ENCODE measurements around the gene NAALADL2. TPM values are rescaled to one million over a fixed set of nuclear protein-coding genes. Genes with fewer than 3 reads are reported as not detected.

The NAALADL2 gene
- total and polyA plus RNA-seq, 2 of the 13 experiments (the other 11 are each of a cell fraction or from before 2014, with no cell fraction given), result 0.08 TPM; not detected in 1

DNA sequence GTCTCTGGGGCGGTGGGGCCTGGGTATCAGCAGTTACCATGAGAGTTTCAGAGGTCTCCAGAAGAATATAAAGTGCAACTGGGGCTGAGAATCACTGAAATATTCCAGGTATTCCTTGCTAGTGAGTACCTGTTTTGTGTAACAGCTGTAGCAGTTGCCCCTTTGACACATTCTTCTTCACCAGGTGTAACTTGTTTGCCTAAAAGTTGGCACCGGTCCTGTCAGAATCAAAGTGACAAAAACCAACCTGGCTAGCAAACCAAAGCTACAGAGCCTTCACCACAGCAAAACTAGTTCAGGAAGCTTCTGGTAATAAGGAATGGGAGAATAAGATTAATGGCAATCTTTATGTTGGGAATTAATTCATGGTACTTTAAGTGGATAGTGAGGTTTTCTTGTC, 296.0 kb downstream of the NAALADL2 start:
- FAIRE-seq, result no peak
- intact Hi-C loops (cut with micrococcal nuclease; ENCODE audit: unreplicated experiment) (no loop called here), in situ Hi-C loops (cut with HindIII; ENCODE audit: extremely low pct_ligation_motif_present, low pct_unique_long_range_greater_than_20kb) (no loop called here)
- no peaks in the 10 kb centered on the region for H3K79me2 ChIP-seq (ENCODE audit: insufficient read depth, low read length)
- H2AFZ ChIP-seq (ENCODE audit: low read length), result no peak overlapping the region
- no peaks in the 10 kb centered on the region for H3K36me3 ChIP-seq (replicated peaks in 1 of 2; ENCODE audit: control insufficient read depth in 1 of 2, insufficient read depth in 2 of 2, low read length in 2 of 2)
- 0% methylated on average over 2 of the region's 2 CpGs for WGBS (ENCODE audit: low lambda C conversion rate)
- BruUV-seq (replicated peaks), result no TSS peak
- H4K20me1 ChIP-seq (ENCODE audit: insufficient read depth, low read length), result no peaks in the 10 kb centered on the region
- ChIA-PET CTCF (ENCODE audit: low intra/inter-chr PET ratio, low total read pairs) (no interaction called here), POLR2A (no interaction called here)
- H3K4me1 ChIP-seq (ENCODE audit: insufficient read depth, low read length), result no peaks in the 10 kb centered on the region
- H3K27ac ChIP-seq (ENCODE audit: extremely low read length, insufficient read depth, low read length), result no peak overlapping the region
- TF ChIP-seq ZC3H13 (CRISPR knock-in tag; IDR thresholded peaks at IDR 0.05) (no peak), HES4 (CRISPR knock-in tag; IDR thresholded peaks at IDR 0.05; ENCODE audit: borderline replicate concordance) (no peak), PRDM4 (CRISPR knock-in tag; IDR thresholded peaks at IDR 0.05; ENCODE audit: borderline replicate concordance) (no peak), MEIS1 (CRISPR knock-in tag; IDR thresholded peaks at IDR 0.05; ENCODE audit: borderline replicate concordance) (no peak)
- no peak for ATAC-seq
- H3K4me2 ChIP-seq (ENCODE audit: low read depth, low read length), result no peak overlapping the region
- no peak for DNase-seq (ENCODE audit: low spot score)
- no peaks in the 10 kb centered on the region for H3K9me3 ChIP-seq (ENCODE audit: low read length)
- no peak overlapping the region for H3K9ac ChIP-seq (ENCODE audit: insufficient read depth, low read depth, low read length)
- H3K4me3 ChIP-seq (replicated peaks in 1 of 3; ENCODE audit: insufficient read depth in 1 of 3, low read depth in 2 of 3, low read length in 3 of 3), result no peak overlapping the region
- H3K27me3 ChIP-seq (ENCODE audit: control insufficient read depth in 1 of 2, insufficient read depth in 2 of 2, low read length in 2 of 2), result no peaks in the 10 kb centered on the region; a peak in 1 of 5 replicates

- Histone ChIP-seq H3K9ac (ENCODE audit: insufficient read depth, low read depth, low read length) (no peak overlapping the region), H3K27ac (ENCODE audit: extremely low read length, insufficient read depth, low read length) (no peak overlapping the region), H3K4me1 (ENCODE audit: insufficient read depth, low read length) (no peaks in the 10 kb centered on the region), H3K4me3 (replicated peaks in 1 of 3; ENCODE audit: insufficient read depth in 1 of 3, low read depth in 2 of 3, low read length in 3 of 3) (no peak overlapping the region), H2AFZ (ENCODE audit: low read length) (no peak overlapping the region), H3K36me3 (replicated peaks in 1 of 2; ENCODE audit: control insufficient read depth in 1 of 2, insufficient read depth in 2 of 2, low read length in 2 of 2) (no peaks in the 10 kb centered on the region), H3K4me2 (ENCODE audit: low read depth, low read length) (no peak overlapping the region), H4K20me1 (ENCODE audit: insufficient read depth, low read length) (no peaks in the 10 kb centered on the region; the same call in 1 of the 2 replicates), H3K79me2 (ENCODE audit: insufficient read depth, low read length) (no peaks in the 10 kb centered on the region), H3K9me3 (ENCODE audit: low read length) (no peaks in the 10 kb centered on the region), H3K27me3 (ENCODE audit: control insufficient read depth in 1 of 2, insufficient read depth in 2 of 2, low read length in 2 of 2) (no peaks in the 10 kb centered on the region; a peak in 1 of 5 replicates)
- in situ Hi-C loops (cut with HindIII; ENCODE audit: extremely low pct_ligation_motif_present, low pct_unique_long_range_greater_than_20kb) (no loop called here), intact Hi-C loops (cut with micrococcal nuclease; ENCODE audit: unreplicated experiment) (no loop called here)
- BruUV-seq (replicated peaks), result no TSS peak
- ChIA-PET CTCF (ENCODE audit: low intra/inter-chr PET ratio, low total read pairs) (no interaction called here), POLR2A (no interaction called here)
- FAIRE-seq, result no peak
- no peak for TF ChIP-seq PHB2 (IDR thresholded peaks at IDR 0.05; ENCODE audit: partially characterized antibody)
- TF ChIP-seq, protein P1, sequence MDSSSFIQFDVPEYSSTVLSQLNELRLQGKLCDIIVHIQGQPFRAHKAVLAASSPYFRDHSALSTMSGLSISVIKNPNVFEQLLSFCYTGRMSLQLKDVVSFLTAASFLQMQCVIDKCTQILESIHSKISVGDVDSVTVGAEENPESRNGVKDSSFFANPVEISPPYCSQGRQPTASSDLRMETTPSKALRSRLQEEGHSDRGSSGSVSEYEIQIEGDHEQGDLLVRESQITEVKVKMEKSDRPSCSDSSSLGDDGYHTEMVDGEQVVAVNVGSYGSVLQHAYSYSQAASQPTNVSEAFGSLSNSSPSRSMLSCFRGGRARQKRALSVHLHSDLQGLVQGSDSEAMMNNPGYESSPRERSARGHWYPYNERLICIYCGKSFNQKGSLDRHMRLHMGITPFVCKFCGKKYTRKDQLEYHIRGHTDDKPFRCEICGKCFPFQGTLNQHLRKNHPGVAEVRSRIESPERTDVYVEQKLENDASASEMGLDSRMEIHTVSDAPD (CRISPR knock-in tag; IDR thresholded peaks at IDR 0.05), result no peak
- TF ChIP-seq, protein P2, sequence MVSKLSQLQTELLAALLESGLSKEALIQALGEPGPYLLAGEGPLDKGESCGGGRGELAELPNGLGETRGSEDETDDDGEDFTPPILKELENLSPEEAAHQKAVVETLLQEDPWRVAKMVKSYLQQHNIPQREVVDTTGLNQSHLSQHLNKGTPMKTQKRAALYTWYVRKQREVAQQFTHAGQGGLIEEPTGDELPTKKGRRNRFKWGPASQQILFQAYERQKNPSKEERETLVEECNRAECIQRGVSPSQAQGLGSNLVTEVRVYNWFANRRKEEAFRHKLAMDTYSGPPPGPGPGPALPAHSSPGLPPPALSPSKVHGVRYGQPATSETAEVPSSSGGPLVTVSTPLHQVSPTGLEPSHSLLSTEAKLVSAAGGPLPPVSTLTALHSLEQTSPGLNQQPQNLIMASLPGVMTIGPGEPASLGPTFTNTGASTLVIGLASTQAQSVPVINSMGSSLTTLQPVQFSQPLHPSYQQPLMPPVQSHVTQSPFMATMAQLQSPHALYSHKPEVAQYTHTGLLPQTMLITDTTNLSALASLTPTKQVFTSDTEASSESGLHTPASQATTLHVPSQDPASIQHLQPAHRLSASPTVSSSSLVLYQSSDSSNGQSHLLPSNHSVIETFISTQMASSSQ (IDR thresholded peaks at IDR 0.05; ENCODE audit: low read depth), result no peak
- TF ChIP-seq, protein P2 (CRISPR knock-in tag; IDR thresholded peaks at IDR 0.05; ENCODE audit: borderline replicate concordance), result no peak
- no peak for TF ChIP-seq KLF6 (CRISPR knock-in tag; IDR thresholded peaks at IDR 0.05)
- no peak for DNase-seq (ENCODE audit: low spot score)
- ATAC-seq, result no peak
Observed at GRCh38 chr3:175159202-175159601, 300.1 kb downstream of the NAALADL2 start.
